Hematopoietic multipotent progenitor cell (in vitro differentiated cells): Measurements from ENCODE around the gene TRIM6. TPM values are rescaled to one million over a fixed set of nuclear protein-coding genes. Genes with fewer than 3 reads are reported as not detected.
A peak's percentile ranks its signal among the peaks of the same experiment; 100 is the strongest.
"Not testable (repeated sequence)": the region's sequence is repeated elsewhere in the genome, so short reads cannot be mapped to it uniquely, and the experiment has no call there.

Source experiments
- DNase-seq, 3 donors: peaks; one replicate each; pipeline ENCODE4 v3.0.0-alpha.2; 2011 to 2015; ENCODE audit warnings: low read depth in 2 of 3, low spot score in 2 of 3
- total RNA-seq: library from RNA; depleted of rRNA; stranded (reverse); fragments of >200 nt; gene quantifications from one replicate; pipeline ENCODE4 v1.2.3, GENCODE V29; 2012

Gene TRIM6
- total RNA-seq, 1 donor: 2.4 TPM

- not testable (repeated sequence) for DNase-seq
These were observed 6.4 kb downstream of the TRIM6 start for GRCh38 chr11:5602791-5603190.

GRCh38 chr11:5603326-5603725 lies 6.9 kb downstream of the TRIM6 start:
- no peak for DNase-seq

DNA sequence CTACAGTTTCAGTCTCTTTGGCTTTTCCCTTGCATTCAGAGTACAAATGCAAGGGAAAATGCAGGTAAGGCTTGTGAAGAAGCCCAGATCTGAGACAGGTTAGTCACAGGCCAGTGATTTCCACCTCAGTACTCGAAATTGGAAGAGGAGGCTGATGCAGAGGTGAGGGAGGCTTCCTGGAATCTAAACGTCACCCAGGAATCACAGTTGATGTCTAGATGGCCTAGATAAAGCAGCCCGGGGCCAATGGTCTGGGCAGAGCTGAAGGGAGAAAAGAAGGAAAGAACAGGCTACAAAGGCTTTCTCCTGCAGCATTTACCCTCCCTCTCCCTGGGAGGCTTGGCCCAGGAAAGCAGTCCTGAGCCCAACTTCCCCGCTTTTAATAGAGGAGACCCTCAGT lies 8.5 kb downstream of the TRIM6 start:
- DNase-seq: no peak

- DNase-seq: no peak
These were observed 9.4 kb downstream of the TRIM6 start for GRCh38 chr11:5605849-5606248.

DNA sequence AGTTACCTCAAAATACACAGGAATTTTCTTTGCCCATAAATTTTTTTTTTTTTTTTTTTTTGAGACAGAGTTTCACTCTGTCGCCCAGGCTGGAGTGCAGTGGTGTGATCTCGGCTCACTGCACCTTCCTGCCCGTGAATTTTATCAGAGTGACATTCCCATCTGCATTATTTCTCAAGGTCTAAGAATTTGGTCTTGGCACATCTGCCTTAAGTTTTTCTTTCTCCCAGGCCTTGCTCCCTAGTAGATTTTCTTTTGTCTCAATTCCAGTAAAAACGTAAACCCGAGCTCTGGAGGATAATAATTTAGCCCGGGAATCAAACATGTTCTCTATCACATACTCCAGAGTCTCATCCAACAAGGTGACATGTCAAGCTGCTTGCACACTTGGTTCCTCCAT lies 12.4 kb downstream of the TRIM6 start:
- DNase-seq: no peak

DNA sequence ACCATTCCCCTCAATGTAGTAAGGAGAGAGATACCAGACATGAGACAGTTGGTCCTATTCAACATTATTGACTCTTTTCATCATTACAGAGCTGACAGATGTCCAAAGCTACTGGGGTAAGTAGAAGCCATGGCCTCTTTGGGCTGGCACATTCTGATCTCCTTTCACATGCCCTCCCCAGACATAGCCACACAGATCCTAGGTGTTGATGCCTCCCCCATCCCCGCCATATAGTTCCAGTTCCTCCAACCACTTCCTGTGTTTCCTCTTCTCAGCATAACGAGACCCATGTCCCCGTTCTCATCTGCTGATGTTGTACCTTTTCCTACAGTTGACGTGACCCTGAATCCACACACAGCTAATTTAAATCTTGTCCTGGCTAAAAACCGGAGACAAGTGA lies 14.0 kb downstream of the TRIM6 start:
- DNase-seq: no peak

- DNase-seq: no peak
These were observed 15.2 kb downstream of the TRIM6 start for GRCh38 chr11:5611627-5612026.

DNA sequence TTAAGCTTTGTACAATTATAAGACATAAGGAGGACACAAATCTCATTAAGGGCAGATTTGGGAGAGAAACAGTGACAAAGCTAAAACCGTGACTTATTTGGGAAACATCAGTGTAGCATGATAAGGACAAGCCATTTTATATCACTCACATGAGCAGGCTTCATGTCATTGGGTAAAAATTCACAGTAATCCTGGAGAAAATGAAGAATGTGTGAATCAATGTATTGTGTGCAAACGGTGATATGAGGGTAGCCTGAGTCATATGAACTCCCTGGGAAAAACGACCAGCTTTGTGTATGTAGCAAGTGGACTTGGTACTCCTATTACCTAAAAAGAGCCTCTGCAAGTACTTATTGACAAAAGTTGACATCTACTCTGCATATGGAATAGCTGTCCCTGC lies 22.4 kb downstream of the TRIM6 start:
- DNase-seq: no peak

DNA sequence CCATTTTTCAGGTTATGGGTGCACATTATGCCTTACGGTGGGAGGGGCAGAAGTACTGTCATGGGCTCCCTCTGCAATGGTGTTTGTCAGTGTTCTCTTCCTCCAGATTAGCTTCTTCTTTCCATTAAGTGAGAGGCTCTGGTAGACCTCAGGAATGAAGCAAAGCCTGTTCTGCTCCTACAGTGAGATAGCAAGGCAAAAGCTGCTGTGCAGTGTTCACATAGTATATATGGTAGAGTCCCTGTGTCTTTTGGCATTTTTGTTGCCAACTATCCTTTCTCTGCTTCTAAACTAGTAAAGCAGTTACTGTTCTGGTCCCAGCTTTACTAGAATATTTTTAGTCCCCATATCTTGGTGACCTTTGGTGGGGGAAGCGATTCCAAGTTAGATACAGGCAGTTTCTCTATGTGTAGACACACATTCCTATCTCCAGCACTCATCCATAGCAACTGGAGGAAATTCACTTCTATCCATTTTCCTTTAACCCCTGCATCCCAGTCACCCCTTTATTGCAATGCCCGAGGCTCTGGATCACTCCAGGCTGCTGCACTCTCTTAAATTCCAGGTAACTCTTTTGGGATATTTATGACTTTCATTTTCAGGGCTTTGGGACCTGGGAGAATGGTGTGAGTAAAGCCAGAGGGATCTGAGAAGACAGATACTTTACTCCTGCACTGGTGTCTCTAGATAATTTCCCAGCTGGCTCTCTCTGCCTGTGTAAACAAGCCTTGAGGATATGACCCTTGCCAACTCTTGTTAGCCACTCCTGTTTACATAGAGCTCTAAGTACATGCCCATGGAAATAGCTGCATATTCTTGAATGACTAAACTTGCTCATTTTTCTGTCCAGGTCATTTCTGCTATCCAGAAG lies 24.4 kb downstream of the TRIM6 start:
- DNase-seq: no peak

DNA sequence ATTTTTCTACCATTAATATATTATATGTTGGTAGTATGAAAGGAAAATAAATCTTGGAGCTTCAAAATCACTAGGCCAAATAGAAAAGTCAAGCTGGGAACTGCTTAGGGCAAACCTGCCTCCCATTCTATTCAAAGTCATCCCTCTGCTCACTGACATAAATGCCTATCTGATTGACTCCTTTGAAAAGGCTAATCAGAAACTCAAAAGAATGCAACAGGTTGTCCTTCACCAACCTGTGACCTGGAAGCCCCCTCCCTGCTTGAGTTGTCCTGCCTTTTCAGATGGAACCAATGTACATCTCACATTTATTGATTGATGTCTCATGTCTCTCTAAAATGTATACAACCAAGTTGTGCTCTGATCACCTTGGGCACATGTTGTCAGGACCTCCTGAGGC lies 25.1 kb downstream of the TRIM6 start:
- DNase-seq: no peak

DNA sequence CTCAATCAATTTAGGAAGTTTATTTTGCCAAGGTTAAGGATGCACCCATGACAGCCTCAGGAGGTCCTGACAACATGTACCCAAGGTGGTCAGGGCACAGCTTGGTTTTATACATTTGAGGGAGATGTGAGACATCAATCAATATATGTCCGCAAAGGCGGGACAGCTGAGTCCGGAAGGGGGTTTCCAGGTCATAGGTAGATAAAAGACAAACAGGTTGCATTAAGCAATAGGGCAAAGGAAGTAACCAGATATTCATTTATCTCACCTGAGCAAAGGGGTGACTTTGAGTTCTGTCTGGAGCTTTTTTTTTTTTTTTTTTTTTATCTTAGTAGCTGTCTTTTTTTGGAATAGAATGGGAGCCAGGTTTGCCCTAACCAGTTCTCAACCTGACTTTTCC lies 26.4 kb downstream of the TRIM6 start:
- no peak for DNase-seq

GRCh38 chr11:5624489-5625279 lies 28.2 kb downstream of the TRIM6 start, which contains the start of gene TRIM34:
Gene TRIM34 (plus strand): TSS chr11:5625001. CDS start chr11:5632332, 7,331 bp downstream.
- peak; percentile 30 to 92 (median 81) for DNase-seq

GRCh38 chr11:5625281-5625680 lies 28.8 kb downstream of the TRIM6 start:
- DNase-seq: no peak

DNA sequence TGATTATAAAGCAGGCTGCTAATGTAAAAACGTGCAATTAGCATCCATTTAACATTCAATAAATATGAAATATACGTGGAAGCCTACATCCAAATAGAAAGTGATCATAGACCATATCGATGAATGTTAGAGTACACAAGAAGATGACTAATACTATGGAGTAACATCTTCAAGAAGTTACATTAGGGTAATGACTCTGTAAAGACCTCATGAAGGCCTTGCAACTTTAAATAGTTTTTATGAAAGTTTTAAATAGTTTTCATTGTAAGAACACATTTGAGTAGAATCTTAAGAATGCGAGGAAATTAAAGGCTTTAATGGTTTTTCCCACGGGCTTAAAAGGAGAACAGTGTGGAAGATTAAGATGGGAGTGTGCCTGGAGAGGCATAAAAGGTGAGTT lies 29.8 kb downstream of the TRIM6 start:
- no peak for DNase-seq

DNA sequence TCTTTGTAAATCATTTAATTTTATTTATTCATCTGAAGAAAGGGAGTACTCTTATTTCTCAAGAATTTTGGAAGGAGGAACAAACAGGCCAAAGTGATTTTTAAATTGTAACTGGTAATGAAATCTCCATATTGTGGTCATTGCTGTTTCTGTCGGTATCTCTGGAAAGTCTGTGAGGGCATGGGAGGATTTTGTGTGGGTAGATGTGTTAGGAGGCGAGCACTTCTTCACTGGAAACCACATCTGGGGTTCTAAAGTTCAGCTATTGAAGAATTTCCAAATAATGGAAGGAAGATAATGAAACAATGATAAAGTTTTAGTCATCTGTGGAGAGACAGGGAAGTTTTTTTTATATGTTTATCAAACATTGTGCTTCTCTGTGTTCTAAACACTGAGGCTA lies 35.0 kb downstream of the TRIM6 start:
- no peak for DNase-seq

DNA sequence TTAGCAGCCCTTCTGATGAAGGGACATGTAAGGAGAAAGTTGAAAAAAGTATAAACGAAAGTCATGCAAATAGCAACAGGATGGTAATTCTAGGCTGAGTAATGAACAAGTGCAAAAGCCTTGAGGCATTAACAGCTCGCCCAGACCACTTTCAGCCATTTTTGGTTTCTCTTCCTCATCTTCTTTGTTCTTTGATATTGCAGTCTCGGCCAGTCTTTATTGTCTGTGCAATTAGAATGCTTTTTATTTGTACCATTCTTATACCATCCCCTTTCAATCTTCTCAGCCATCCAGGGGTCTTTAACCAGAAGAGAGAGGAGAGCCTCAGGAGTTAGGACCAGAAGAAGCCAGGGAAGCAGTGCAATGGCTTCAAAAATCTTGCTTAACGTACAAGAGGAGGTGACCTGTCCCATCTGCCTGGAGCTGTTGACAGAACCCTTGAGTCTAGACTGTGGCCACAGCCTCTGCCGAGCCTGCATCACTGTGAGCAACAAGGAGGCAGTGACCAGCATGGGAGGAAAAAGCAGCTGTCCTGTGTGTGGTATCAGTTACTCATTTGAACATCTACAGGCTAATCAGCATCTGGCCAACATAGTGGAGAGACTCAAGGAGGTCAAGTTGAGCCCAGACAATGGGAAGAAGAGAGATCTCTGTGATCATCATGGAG lies 35.7 kb downstream of the TRIM6 start:
- DNase-seq: no peak

- DNase-seq: no peak
These were observed 43.5 kb downstream of the TRIM6 start for GRCh38 chr11:5639953-5640352.

DNA sequence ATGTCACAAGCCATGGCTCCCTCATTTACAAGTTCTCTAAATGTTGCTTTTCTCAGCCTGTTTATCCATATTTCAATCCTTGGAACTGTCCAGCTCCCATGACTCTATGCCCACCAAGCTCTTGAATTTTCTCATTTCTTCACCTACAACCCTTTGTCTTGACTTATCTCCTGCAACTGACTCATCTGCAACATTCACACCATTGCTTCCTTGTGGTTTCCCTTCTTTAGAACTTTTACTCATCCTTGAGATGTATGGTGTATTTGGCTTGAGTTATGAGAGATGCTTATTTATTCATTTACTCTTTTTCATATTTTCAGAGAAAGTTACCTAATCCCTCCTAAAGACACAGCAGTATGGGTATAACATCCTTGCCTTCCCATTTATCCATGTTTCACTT lies 47.1 kb downstream of the TRIM6 start:
- DNase-seq: no peak

- no peak for DNase-seq
These were observed 49.7 kb downstream of the TRIM6 start for GRCh38 chr11:5646139-5646538.

- no peak for DNase-seq
These were observed 59.0 kb downstream of the TRIM6 start for GRCh38 chr11:5655474-5655873.

DNA sequence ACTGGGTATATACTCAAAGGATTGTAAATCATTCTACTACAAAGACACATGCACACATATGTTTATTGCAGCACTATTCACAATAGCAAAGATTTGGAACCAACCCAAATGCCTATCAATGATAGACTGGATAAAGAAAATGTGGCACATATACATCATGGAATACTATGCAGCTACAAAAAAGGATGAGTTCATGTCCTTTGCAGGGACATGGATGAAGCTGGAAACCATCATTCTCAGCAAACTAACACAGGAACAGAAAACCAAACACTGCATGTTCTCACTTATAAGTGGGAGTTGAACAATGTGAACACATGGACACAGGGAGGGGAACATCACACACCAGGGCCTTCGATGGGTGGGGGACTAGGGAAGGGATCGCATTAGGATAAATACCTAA lies 60.5 kb downstream of the TRIM6 start:
- not testable (repeated sequence) for DNase-seq
